ENCODE measurements around the gene OR5I1.
"Not testable (repeated sequence)": the region's sequence is repeated elsewhere in the genome, so short reads cannot be mapped to it uniquely, and the experiment has no call there.

OR5I1 gene

GRCh38 chr11:55936300-55936699, at the start of gene OR5I1:
OR5I1 (minus strand) TSS chr11:55936400; CDS start chr11:55936400, 0 bp downstream.
- no peak for DNase-seq (ENCODE audit: low read depth in 3 of 3)

GRCh38 chr11:55970935-55971334, 34.7 kb upstream of the OR5I1 start:
- no peak for DNase-seq (ENCODE audit: low read depth in 3 of 3)

GRCh38 chr11:55969845-55970244, 33.6 kb upstream of the OR5I1 start, which contains the start of gene OR10AG1:
OR10AG1 (minus strand) TSS chr11:55969945; CDS start chr11:55969907, 38 bp downstream.
- no peak for DNase-seq (ENCODE audit: low read depth in 3 of 3)

- no peak for DNase-seq (ENCODE audit: low read depth in 3 of 3)
These were observed 31.7 kb upstream of the OR5I1 start for GRCh38 chr11:55967914-55968313.

- no peak for DNase-seq (ENCODE audit: low read depth in 3 of 3)
These were observed 30.2 kb upstream of the OR5I1 start for GRCh38 chr11:55966391-55966790.

GRCh38 chr11:55956521-55956920, 20.3 kb upstream of the OR5I1 start:
- DNase-seq (ENCODE audit: low read depth in 3 of 3): no peak

GRCh38 chr11:55949330-55949729, 13.1 kb upstream of the OR5I1 start:
- no peak for DNase-seq (ENCODE audit: low read depth in 3 of 3)

GRCh38 chr11:55942785-55943392, 6.7 kb upstream of the OR5I1 start:
- DNase-seq (ENCODE audit: low read depth in 3 of 3): no peak

GRCh38 chr11:55920537-55920936, 15.7 kb downstream of the OR5I1 start:
- DNase-seq (ENCODE audit: low read depth in 3 of 3): no peak

GRCh38 chr11:55914482-55914881, 21.7 kb downstream of the OR5I1 start, which contains the start of gene OR5W2:
OR5W2 (minus strand) TSS chr11:55914582; CDS start chr11:55914582, 0 bp downstream.
- DNase-seq (ENCODE audit: low read depth in 3 of 3): no peak

GRCh38 chr11:55902308-55902707, 33.9 kb downstream of the OR5I1 start:
- no peak for DNase-seq (ENCODE audit: low read depth in 3 of 3)

GRCh38 chr11:55895216-55895615, 41.0 kb downstream of the OR5I1 start:
- DNase-seq (ENCODE audit: low read depth in 3 of 3): no peak

GRCh38 chr11:55885481-55885880, 50.7 kb downstream of the OR5I1 start:
- DNase-seq (ENCODE audit: low read depth in 3 of 3): not testable (repeated sequence)
